IPS DF 19.7 (cell line): Measurements from ENCODE around the gene GNAS-AS1.
"Not testable (repeated sequence)": the region's sequence is repeated elsewhere in the genome, so short reads cannot be mapped to it uniquely, and the experiment has no call there.

Source experiments
- DNase-seq: peaks from one replicate; pipeline ENCODE4 v3.0.0-alpha.2; 2013; ENCODE audit warnings: low read depth, low spot score

Gene GNAS-AS1

GRCh38 chr20:58835231-58835630 is 15.5 kb downstream of the GNAS-AS1 start:
- DNase-seq = no peak

GRCh38 chr20:58833921-58834320 is 16.8 kb downstream of the GNAS-AS1 start:
- no peak for DNase-seq

- DNase-seq = no peak
Measured at GRCh38 chr20:58832457-58832856, 18.2 kb downstream of the GNAS-AS1 start.

- DNase-seq = no peak
Measured at GRCh38 chr20:58829531-58829941, 21.2 kb downstream of the GNAS-AS1 start.

GRCh38 chr20:58828804-58829203 is 21.9 kb downstream of the GNAS-AS1 start:
- DNase-seq = not testable (repeated sequence)

- DNase-seq = no peak
Measured at GRCh38 chr20:58828136-58828535, 22.6 kb downstream of the GNAS-AS1 start.

GRCh38 chr20:58826271-58826670 is 24.4 kb downstream of the GNAS-AS1 start:
- DNase-seq = no peak

GRCh38 chr20:58825450-58825849 is 25.3 kb downstream of the GNAS-AS1 start:
- no peak for DNase-seq

- no peak for DNase-seq
Measured at GRCh38 chr20:58824843-58825242, 25.9 kb downstream of the GNAS-AS1 start.

- no peak for DNase-seq
Measured at GRCh38 chr20:58822748-58823730, 27.7 kb downstream of the GNAS-AS1 start.

GRCh38 chr20:58822149-58822548 is 28.6 kb downstream of the GNAS-AS1 start:
- DNase-seq = no peak

GRCh38 chr20:58820515-58820914 is 30.2 kb downstream of the GNAS-AS1 start:
- DNase-seq = not testable (repeated sequence)

GRCh38 chr20:58819921-58820320 is 30.8 kb downstream of the GNAS-AS1 start:
- no peak for DNase-seq

GRCh38 chr20:58818586-58819285 is 32.0 kb downstream of the GNAS-AS1 start:
- no peak for DNase-seq

- no peak for DNase-seq
Measured at GRCh38 chr20:58817748-58818147, 33.0 kb downstream of the GNAS-AS1 start.

- no peak for DNase-seq
Measured at GRCh38 chr20:58816957-58817651, 33.6 kb downstream of the GNAS-AS1 start.

GRCh38 chr20:58816051-58816450 is 34.7 kb downstream of the GNAS-AS1 start:
- no peak for DNase-seq

GRCh38 chr20:58815448-58815847 is 35.3 kb downstream of the GNAS-AS1 start:
- DNase-seq = no peak

GRCh38 chr20:58813369-58813768 is 37.3 kb downstream of the GNAS-AS1 start:
- no peak for DNase-seq

- DNase-seq = no peak
Measured at GRCh38 chr20:58811334-58811733, 39.4 kb downstream of the GNAS-AS1 start.

GRCh38 chr20:58810879-58811250 is 39.8 kb downstream of the GNAS-AS1 start:
- DNase-seq = no peak
